CD4-positive, alpha-beta T cell treated with Interleukin-4 for 4 hours (primary cell): ENCODE results near the gene HYAL2.
A peak's percentile ranks its signal among the peaks of the same experiment; 100 is the strongest.

Experiments used
- DNase-seq: peaks from one replicate; pipeline ENCODE4 v3.0.0-alpha.2; 2020

HYAL2 gene

GRCh38 chr3:50350213-50350526, 27.6 kb upstream of the HYAL2 start:
- no peak for DNase-seq

- peak; percentile 81 for DNase-seq
Observed at GRCh38 chr3:50347187-50347813, 24.8 kb upstream of the HYAL2 start.

- peak; percentile 75 for DNase-seq
Observed at GRCh38 chr3:50345586-50346234, 23.2 kb upstream of the HYAL2 start, which contains the start of gene ZMYND10. Gene ZMYND10, minus strand, starts transcription at chr3:50345732. Its CDS starts 153 bp downstream, at chr3:50345579.

- no peak for DNase-seq
Observed at GRCh38 chr3:50345008-50345407, 22.5 kb upstream of the HYAL2 start.

GRCh38 chr3:50342813-50343633, 20.5 kb upstream of the HYAL2 start:
- DNase-seq = no peak

- DNase-seq = no peak
Observed at GRCh38 chr3:50341996-50342650, 19.6 kb upstream of the HYAL2 start.

GRCh38 chr3:50341537-50341936, 19.0 kb upstream of the HYAL2 start:
- no peak for DNase-seq

- DNase-seq = peak; percentile 62
Observed at GRCh38 chr3:50340448-50341329, 18.1 kb upstream of the HYAL2 start, which contains the start of gene RASSF1. Gene RASSF1, minus strand, starts transcription at chr3:50340836. Its CDS starts 31 bp downstream, at chr3:50340805.

- no peak for DNase-seq
Observed at GRCh38 chr3:50340147-50340447, 17.6 kb upstream of the HYAL2 start.

- no peak for DNase-seq
Observed at GRCh38 chr3:50339485-50340146, 17.1 kb upstream of the HYAL2 start.

GRCh38 chr3:50338965-50339364, 16.4 kb upstream of the HYAL2 start:
- no peak for DNase-seq

- DNase-seq = peak; percentile 96
Observed at GRCh38 chr3:50337175-50337861, 14.8 kb upstream of the HYAL2 start.

GRCh38 chr3:50336452-50337174, 14.1 kb upstream of the HYAL2 start:
- no peak for DNase-seq

- no peak for DNase-seq
Observed at GRCh38 chr3:50334339-50335075, 12.0 kb upstream of the HYAL2 start.

- DNase-seq = no peak
Observed at GRCh38 chr3:50333744-50334328, 11.3 kb upstream of the HYAL2 start.

GRCh38 chr3:50331364-50331907, 8.9 kb upstream of the HYAL2 start:
- DNase-seq = no peak

GRCh38 chr3:50330330-50330729, 7.8 kb upstream of the HYAL2 start:
- DNase-seq = no peak

- DNase-seq = peak; percentile 93
Observed at GRCh38 chr3:50327943-50328691, 5.6 kb upstream of the HYAL2 start, which contains the start of gene TUSC2. Gene TUSC2, minus strand, starts transcription at chr3:50328223. Its CDS starts 124 bp downstream, at chr3:50328099.
